ENCODE results near the gene MICOS13.

DNA sequence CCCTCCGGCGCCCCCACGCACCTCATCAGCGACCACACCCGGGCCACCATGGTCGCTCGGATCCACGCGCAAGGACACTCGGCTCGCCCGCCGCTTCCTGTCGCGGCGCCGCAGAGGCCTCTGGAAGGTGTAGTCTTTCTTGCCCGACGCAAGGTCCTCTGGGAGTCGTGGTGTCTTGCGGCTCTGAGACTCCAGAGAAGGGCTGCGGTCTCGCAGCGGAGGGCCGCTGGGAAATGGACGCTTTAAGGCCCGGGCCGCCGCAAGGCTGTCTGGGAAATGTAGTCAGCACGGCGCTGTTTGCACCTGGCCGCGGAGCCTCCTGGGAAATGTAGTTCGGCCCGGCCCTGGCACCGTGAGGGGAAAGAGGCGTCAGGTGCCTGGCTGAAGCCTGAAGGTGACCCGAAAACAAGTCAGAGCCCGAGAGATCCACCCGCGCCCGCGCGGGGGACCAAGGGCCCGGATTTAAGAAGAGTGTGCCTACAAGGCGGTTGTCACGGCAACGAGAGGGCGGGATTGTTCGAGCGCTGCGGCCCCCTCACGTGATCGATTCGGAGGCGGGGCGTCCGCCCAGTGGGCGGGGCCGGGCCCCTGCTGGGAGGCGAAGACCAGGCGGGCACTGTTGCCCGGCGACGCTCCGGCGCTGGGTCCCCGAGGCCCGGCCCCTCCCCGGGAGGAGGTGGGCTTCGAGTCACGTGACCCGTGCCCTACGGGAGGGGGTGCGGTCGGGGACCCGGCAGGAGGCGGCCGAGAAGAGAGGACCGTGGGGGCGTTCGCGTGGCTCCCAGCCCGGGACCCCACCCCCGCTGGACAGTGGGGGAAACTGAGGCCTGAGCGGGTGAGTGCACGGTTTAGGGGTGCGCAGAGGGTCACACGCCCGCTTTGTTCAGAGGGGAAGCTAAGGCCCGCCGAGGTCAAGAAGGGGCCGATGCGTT, at the start of gene MICOS13, which contains the start of gene HSD11B1L:
- TF ChIP-seq GATA3 (IDR thresholded peaks at IDR 0.05; ENCODE audit: low read depth, low read length) (no peak), GATA2 (IDR thresholded peaks at IDR 0.05; ENCODE audit: low read depth, low read length) (peak; percentile 32; the same call in 1 of the 2 replicates)

Measured in SH-SY5Y (cell line).